Activated naive CD4-positive, alpha-beta T cell treated with Interleukin-2 at 50 U/mL for 16 hours (primary cell): Measurements from ENCODE around the gene FCGR1A.
"Not testable (repeated sequence)": the region's sequence is repeated elsewhere in the genome, so short reads cannot be mapped to it uniquely, and the experiment has no call there.

ENCODE experiments used
- DNase-seq: peaks from one replicate; pipeline ENCODE4 v3.0.0-alpha.2; 2020

FCGR1A gene

GRCh38 chr1:149782600-149782999 is at the start of gene FCGR1A:
Gene FCGR1A (plus strand): TSS chr1:149782694. CDS start chr1:149782744, 50 bp downstream.
- not testable (repeated sequence) for DNase-seq

- DNase-seq, result not testable (repeated sequence)
Measured at GRCh38 chr1:149732781-149733180, 49.7 kb upstream of the FCGR1A start.

GRCh38 chr1:149734692-149735091 is 47.8 kb upstream of the FCGR1A start:
- DNase-seq, result not testable (repeated sequence)

- DNase-seq, result peak; percentile 50
Measured at GRCh38 chr1:149740148-149740581, 42.3 kb upstream of the FCGR1A start.

- DNase-seq, result not testable (repeated sequence)
Measured at GRCh38 chr1:149740590-149741230, 41.8 kb upstream of the FCGR1A start.

- DNase-seq, result not testable (repeated sequence)
Measured at GRCh38 chr1:149741914-149742313, 40.6 kb upstream of the FCGR1A start.

GRCh38 chr1:149746463-149747356 is 35.8 kb upstream of the FCGR1A start:
- not testable (repeated sequence) for DNase-seq

GRCh38 chr1:149747359-149748143 is 34.9 kb upstream of the FCGR1A start:
- not testable (repeated sequence) for DNase-seq

GRCh38 chr1:149748144-149748500 is 34.4 kb upstream of the FCGR1A start:
- not testable (repeated sequence) for DNase-seq

GRCh38 chr1:149750562-149750961 is 31.9 kb upstream of the FCGR1A start:
- DNase-seq, result not testable (repeated sequence)

GRCh38 chr1:149752186-149752585 is 30.3 kb upstream of the FCGR1A start:
- DNase-seq, result not testable (repeated sequence)

- DNase-seq, result not testable (repeated sequence)
Measured at GRCh38 chr1:149753466-149753865, 29.0 kb upstream of the FCGR1A start.

GRCh38 chr1:149755294-149755693 is 27.2 kb upstream of the FCGR1A start:
- DNase-seq, result not testable (repeated sequence)

GRCh38 chr1:149762294-149762693 is 20.2 kb upstream of the FCGR1A start:
- DNase-seq, result not testable (repeated sequence)

- DNase-seq, result not testable (repeated sequence)
Measured at GRCh38 chr1:149764087-149764800, 18.2 kb upstream of the FCGR1A start.

- not testable (repeated sequence) for DNase-seq
Measured at GRCh38 chr1:149766241-149766640, 16.3 kb upstream of the FCGR1A start.

- DNase-seq, result not testable (repeated sequence)
Measured at GRCh38 chr1:149769216-149769615, 13.3 kb upstream of the FCGR1A start.

- DNase-seq, result not testable (repeated sequence)
Measured at GRCh38 chr1:149770661-149771060, 11.8 kb upstream of the FCGR1A start.

GRCh38 chr1:149771653-149772425 is 10.7 kb upstream of the FCGR1A start:
- not testable (repeated sequence) for DNase-seq

GRCh38 chr1:149775510-149776147 is 6.9 kb upstream of the FCGR1A start:
- DNase-seq, result not testable (repeated sequence)

GRCh38 chr1:149777084-149777483 is 5.4 kb upstream of the FCGR1A start:
- DNase-seq, result not testable (repeated sequence)
